Heart right ventricle (tissue), 16 donors: ENCODE results near the gene ZBED1. TPM values are rescaled to one million over a fixed set of nuclear protein-coding genes. Genes with fewer than 3 reads are reported as not detected.
"Not testable (repeated sequence)": the region's sequence is repeated elsewhere in the genome, so short reads cannot be mapped to it uniquely, and the experiment has no call there.

Experiments used
- ATAC-seq, 8 donors: fragments of 200-7000 bp; cut with Tn5 transposase; one replicate each; pipeline ENCODE4 v1.9.1; 2020; ENCODE audit warnings: mild to moderate bottlenecking in 8 of 8, moderate library complexity in 8 of 8, moderate number of reproducible peaks in 1 of 8
- DNase-seq, 2 donors: peaks; one replicate each; pipeline ENCODE4 v3.0.0-alpha.2; 2020
- H3K27ac ChIP-seq, 10 donors: fragments of 200-600 bp; sonication (generic) in 2 of 10; one replicate each; pipeline versions ENCODE4 v1.5.0 to v1.8.0; 2020 to 2022; ENCODE audit warnings: mild to moderate bottlenecking in 3 of 10
- H3K27me3 ChIP-seq, 7 donors: fragments of 200-600 bp; one replicate each; pipeline ENCODE4 v1.8.0; 2021 to 2022; ENCODE audit warnings: mild to moderate bottlenecking in 2 of 7
- H3K36me3 ChIP-seq, 9 donors: fragments of 200-600 bp; sonication (generic) in 1 of 9; one replicate each; pipeline versions ENCODE4 v1.5.0 to v1.8.0; 2020 to 2022; ENCODE audit warnings: mild to moderate bottlenecking in 2 of 9
- H3K4me1 ChIP-seq, 9 donors: fragments of 200-600 bp; sonication (generic) in 1 of 9; one replicate each; pipeline versions ENCODE4 v1.5.0 to v1.8.0; 2020 to 2022; ENCODE audit warnings: mild to moderate bottlenecking in 4 of 9
- H3K4me3 ChIP-seq, 10 donors: fragments of 200-600 bp; sonication (generic) in 2 of 10; one replicate each; pipeline versions ENCODE4 v1.5.0 to v1.8.0; 2020 to 2022; ENCODE audit warnings: mild to moderate bottlenecking in 7 of 10, moderate library complexity in 2 of 10
- H3K9me3 ChIP-seq, 11 donors: fragments of 200-600 bp in 10 of 11; sonication (generic) in 2 of 11; one replicate each; pipeline versions ENCODE4 v1.5.0 to v1.8.0; 2013 to 2022; ENCODE audit warnings: mild to moderate bottlenecking in 2 of 11, control low read depth in 1 of 11, moderate library complexity in 1 of 11
- CTCF ChIP-seq, 9 donors: fragments of 200-600 bp; sonication (generic) in 2 of 9; IDR thresholded peaks; one replicate each; pipeline versions ENCODE4 v1.5.0 to v1.8.0; 2021 to 2022; ENCODE audit warnings: antibody characterized with exemption in 9 of 9, mild to moderate bottlenecking in 5 of 9, moderate library complexity in 1 of 9
- WGBS, 2 donors: extraction: QIAGEN DNeasy Blood & Tissue Kit; methylation state at CpG; one replicate each; pipeline ENCODE4 v1.1.7; 2013; ENCODE audit warnings: inconsistent platforms in 1 of 2; 5-methylcytosine and 5-hydroxymethylcytosine counted together
- intact Hi-C, 10 donors: fragments of 100-400 bp; cut with DNase I; formaldehyde crosslinking; loops; one replicate each; pipeline versions ENCODE4 v1.11.1 to v1.14.2; 2022
- polyA plus RNA-seq, 2 donors: library from polyadenylated mRNA; stranded (reverse); fragments of 200-250 nt; gene quantifications; one replicate each; pipeline ENCODE4 v1.2.3, GENCODE V29; 2013
- total RNA-seq, 10 donors: library from RNA; stranded (reverse); fragmentation: NEBNext Ultra II Directional in 3 of 10; extraction: Animal tissue kit (Norgen Biotek cat#: 25700) in 3 of 10; gene quantifications; one replicate each; pipeline versions ENCODE4 v1.2.1 to v1.2.4, GENCODE V29; 2021 to 2023
- donor health status: Arrhythmogenic right ventricular cardiomyopathy.
- donor health status: ischemic (EF 13 %, LVEDD 7.1; RV severe dilation, severe dysfunction).
- donor health status: healthy with polysubstance abuse.
- donor health status: DM: no; HTN: yes; CAD: no.
- donor health status: DM: no; HTN: no; CAD: no.
- donor health status: ischemic (EF 25% LVEDD 6.9; RV normal size, moderate dysfunction).
- donor health status: ischemic (EF 25% LVEDD 5.7; RV mildly dilated, moderate dysfunction).
- donor health status: healthy.
- donor health status: DM: yes; HTN: yes; CAD: no.
- donor health status: Ischemic cardiomyopathy.
- donor health status: ischemic (EF 35%, LVEDD 5.7; RV mildly dilated, moderate dysfunction).
- donor health status: nonischemic (EF 11% LVEDD 7.7; RV severe dilation, severe dysfunction).
- donor health status: DM: yes; HTN: yes; CAD: no.
- donor health status: PGD.
- donor health status: ischemic (EF 29% LVEDD 5.4; RV normal size, mild dysfunction).
- donor health status: nonischemic (EF 23%, LVEDD 6.1; RV moderate dilation, normal function).

The ZBED1 gene
- total and polyA plus RNA-seq, 12 donors: 19.0 to 60.8 (median 53.1) TPM

- DNase-seq: no peak
- Histone ChIP-seq H3K27ac (no peak overlapping the region), H3K9me3 (no peaks in the 10 kb centered on the region), H3K4me3 (no peak overlapping the region), H3K4me1 (peaks cover 0 to 11% (median 0%) of the 10 kb centered on the region in 9 donors), H3K36me3 (no peaks in the 10 kb centered on the region), H3K27me3 (peaks cover 0 to 6% (median 0%) of the 10 kb centered on the region in 7 donors)
- TF ChIP-seq CTCF (IDR thresholded peaks at IDR 0.05): no peak
- ATAC-seq: no peak
- intact Hi-C loops: no loop called here
- WGBS, 2 donors: 56 to 71% methylated on average over 6 of the region's 6 CpGs
These were observed 23.1 kb upstream of the ZBED1 start for GRCh38 chrX:2523911-2524310.

GRCh38 chrX:2521927-2522386 lies 21.2 kb upstream of the ZBED1 start:
- Histone ChIP-seq H3K27ac (peak overlapping the region in 1 of 10 donors; percentile 76), H3K4me1 (peaks cover 0 to 11% (median 0%) of the 10 kb centered on the region in 9 donors), H3K4me3 (no peak overlapping the region), H3K36me3 (no peaks in the 10 kb centered on the region), H3K9me3 (no peaks in the 10 kb centered on the region), H3K27me3 (peaks cover 0 to 6% (median 0%) of the 10 kb centered on the region in 7 donors)
- TF ChIP-seq CTCF (IDR thresholded peaks at IDR 0.05): no peak
- DNase-seq: no peak
- WGBS, 2 donors: 72 to 86% methylated on average over 6 of the region's 6 CpGs
- ATAC-seq: peak in 3 of 8 donors; percentile 9 to 56 (median 24)
- intact Hi-C loops: no loop called here

- Histone ChIP-seq H3K27ac (peak overlapping the region in 1 of 10 donors; percentile 76), H3K27me3 (peaks cover 0 to 6% (median 0%) of the 10 kb centered on the region in 7 donors), H3K9me3 (no peaks in the 10 kb centered on the region), H3K4me3 (no peak overlapping the region), H3K36me3 (no peaks in the 10 kb centered on the region), H3K4me1 (peaks cover 0 to 11% (median 0%) of the 10 kb centered on the region in 9 donors)
- TF ChIP-seq CTCF (IDR thresholded peaks at IDR 0.05): no peak
- ATAC-seq (peak in 7 of 8 donors; percentile 31 to 88 (median 77)), DNase-seq (peak in 1 of 2 donors; percentile 19)
- intact Hi-C loops: no loop called here
- WGBS, 2 donors: 39% methylated on average over 15 of the region's 15 CpGs
These were observed 20.5 kb upstream of the ZBED1 start for GRCh38 chrX:2521092-2521926.

- Histone ChIP-seq H3K27me3 (peaks cover 0 to 10% (median 0%) of the 10 kb centered on the region in 7 donors), H3K27ac (no peak overlapping the region), H3K36me3 (no peaks in the 10 kb centered on the region), H3K4me1 (peaks cover 0 to 11% (median 0%) of the 10 kb centered on the region in 9 donors), H3K9me3 (no peaks in the 10 kb centered on the region), H3K4me3 (no peak overlapping the region)
- intact Hi-C loops: no loop called here
- ATAC-seq: no peak
- 98 to 99% methylated on average over 8 of the region's 8 CpGs for WGBS, 2 donors
- no peak for TF ChIP-seq CTCF (IDR thresholded peaks at IDR 0.05)
- DNase-seq: no peak
These were observed 19.8 kb upstream of the ZBED1 start for GRCh38 chrX:2520539-2520938.

GRCh38 chrX:2519638-2520037 lies 18.9 kb upstream of the ZBED1 start:
- Histone ChIP-seq H3K27me3 (peaks cover 0 to 14% (median 0%) of the 10 kb centered on the region in 7 donors), H3K4me1 (peaks cover 0 to 11% (median 0%) of the 10 kb centered on the region in 9 donors)
- H3K4me3 ChIP-seq, H3K9me3 ChIP-seq, ATAC-seq, H3K27ac ChIP-seq, H3K36me3 ChIP-seq, intact Hi-C loops, DNase-seq: not testable (repeated sequence)
- 59 to 65% methylated on average over 3 of the region's 3 CpGs for WGBS, 2 donors
